HG02610 (cell line): ENCODE results near the gene SERPINB7.

Experiments
- ATAC-seq: cut with Tn5 transposase; IDR thresholded peaks from one replicate; pipeline ENCODE4 v1.9.1; 2021; ENCODE audit warnings: mild to moderate bottlenecking, moderate library complexity; ENCODE audit not compliant: unreplicated experiment

The SERPINB7 gene

GRCh38 chr18:63837590-63837989 lies 62.4 kb downstream of the SERPINB7 start:
- no peak for ATAC-seq

DNA sequence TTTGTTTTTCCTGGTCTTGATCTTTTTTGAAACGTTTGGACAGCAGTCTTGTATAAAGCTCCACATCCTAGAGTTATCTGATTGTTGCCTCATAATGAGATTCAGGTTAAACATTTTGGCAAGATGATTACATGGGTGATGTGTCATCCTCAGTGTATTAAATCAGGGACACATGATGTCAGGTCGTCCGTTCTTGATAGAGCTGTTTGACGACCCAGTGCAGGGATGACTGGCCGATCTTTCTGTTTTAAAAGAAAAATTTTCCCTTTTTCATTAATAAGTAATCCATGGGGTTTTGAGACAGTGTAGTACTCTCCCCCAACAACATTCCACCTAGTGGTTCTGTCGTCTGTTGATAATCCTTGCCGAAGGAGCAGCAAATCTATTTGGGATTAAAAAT lies 67.8 kb downstream of the SERPINB7 start:
- ATAC-seq, result peak; percentile 42

DNA sequence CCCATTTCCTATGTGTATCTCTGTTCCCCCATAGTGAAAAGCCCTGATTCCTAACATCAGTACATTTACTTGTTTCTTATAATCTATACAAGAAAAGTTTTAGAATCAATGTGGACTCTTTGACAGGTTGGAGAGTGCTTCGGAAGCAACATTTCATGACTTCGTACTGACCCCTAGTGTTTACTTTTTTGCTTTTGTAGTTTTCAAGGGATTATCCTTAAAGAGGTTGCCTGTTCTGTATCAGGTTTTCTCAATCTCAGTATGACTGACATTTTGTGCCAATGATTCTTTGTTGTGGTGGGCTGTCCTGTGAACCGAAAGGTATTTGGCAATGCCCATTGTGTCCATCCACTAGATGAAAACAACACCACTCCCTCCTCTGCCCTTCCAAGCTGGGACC lies 69.0 kb downstream of the SERPINB7 start:
- peak; percentile 65 for ATAC-seq

DNA sequence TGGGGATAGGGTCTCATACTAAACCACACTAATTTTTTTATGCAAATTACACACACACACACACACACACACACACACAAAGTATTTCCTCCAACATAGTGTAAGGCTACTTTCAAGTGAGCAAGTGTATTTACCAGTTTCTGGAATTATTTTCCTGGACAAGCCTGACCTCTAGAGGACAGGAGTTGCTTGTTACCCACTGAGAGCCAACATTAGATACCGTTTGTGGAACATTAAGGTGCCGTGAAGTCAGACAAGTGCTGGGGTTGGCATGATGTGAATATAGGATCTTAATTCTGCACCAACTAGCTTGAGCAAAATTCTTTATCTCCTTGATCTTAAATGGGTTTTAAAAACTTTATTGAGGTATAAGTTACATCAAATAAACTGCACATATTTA lies 72.9 kb downstream of the SERPINB7 start:
- ATAC-seq, result peak; percentile 47

DNA sequence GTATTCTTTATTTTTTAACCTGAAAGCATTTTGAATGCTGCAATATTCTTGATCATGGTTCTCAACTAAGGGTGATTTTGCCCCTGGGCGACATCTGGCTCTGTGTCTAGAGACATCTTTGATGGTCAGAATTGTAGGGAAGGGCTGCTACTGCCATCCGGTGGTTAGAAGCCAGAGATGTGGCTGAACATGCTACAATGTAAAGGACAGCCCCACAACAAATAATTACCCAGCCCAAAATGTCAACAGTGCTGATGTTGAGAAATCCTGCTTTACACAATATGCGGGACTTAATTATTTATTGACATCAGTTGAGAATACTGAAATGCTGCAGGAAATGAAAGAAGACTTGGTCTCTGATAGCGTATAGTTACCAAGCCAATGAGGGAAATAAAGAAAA lies 74.8 kb downstream of the SERPINB7 start:
- ATAC-seq, result no peak

- no peak for ATAC-seq
Measured at GRCh38 chr18:63850636-63851035, 75.4 kb downstream of the SERPINB7 start.
